ENCODE measurements around the gene HSDL2.
"Not testable (repeated sequence)": the region's sequence is repeated elsewhere in the genome, so short reads cannot be mapped to it uniquely, and the experiment has no call there.

The HSDL2 gene

GRCh38 chr9:112378328-112379176 lies 1.4 kb upstream of the HSDL2 start:
- Histone ChIP-seq H3K9ac (peak overlapping the region; percentile 90), H3K27ac (peak overlapping the region; percentile 92), H4K20me1 (no peaks in the 10 kb centered on the region), H3K4me3 (peak overlapping the region; percentile 97), H3K4me2 (peak overlapping the region; percentile 97), H3K27me3 (no peaks in the 10 kb centered on the region), H3K9me3 (peaks cover 21% of the 10 kb centered on the region), H3K36me3 (peaks cover 6% of the 10 kb centered on the region; the same call in 1 of the 2 replicates), H3K4me1 (peaks cover 54% of the 10 kb centered on the region)
- TF ChIP-seq Cebpa-rat (IDR thresholded peaks at IDR 0.05): no peak

GRCh38 chr9:112379177-112380101 lies 469 bp upstream of the HSDL2 start:
- Histone ChIP-seq H3K4me3 (peak overlapping the region; percentile 97), H3K36me3 (no peaks in the 10 kb centered on the region), H3K9me3 (peaks cover 12% of the 10 kb centered on the region), H3K9ac (peak overlapping the region; percentile 90), H4K20me1 (no peaks in the 10 kb centered on the region), H3K27ac (peak overlapping the region; percentile 92), H3K27me3 (no peaks in the 10 kb centered on the region), H3K4me2 (peak overlapping the region; percentile 97), H3K4me1 (peaks cover 63% of the 10 kb centered on the region)
- no peak for TF ChIP-seq Cebpa-rat (IDR thresholded peaks at IDR 0.05)

- H3K9me3 ChIP-seq: no peaks in the 10 kb centered on the region
- H3K27me3 ChIP-seq: no peaks in the 10 kb centered on the region
- H4K20me1 ChIP-seq: no peaks in the 10 kb centered on the region
- H3K4me2 ChIP-seq: peak overlapping the region; percentile 81
- peaks cover 71% of the 10 kb centered on the region for H3K4me1 ChIP-seq
- peak overlapping the region; percentile 76 for H3K27ac ChIP-seq
- TF ChIP-seq Cebpa-rat (IDR thresholded peaks at IDR 0.05): no peak
- no peaks in the 10 kb centered on the region for H3K36me3 ChIP-seq
- peak overlapping the region; percentile 97 for H3K4me3 ChIP-seq
- peak overlapping the region; percentile 90 for H3K9ac ChIP-seq
Observed at GRCh38 chr9:112380825-112381221, 915 bp downstream of the HSDL2 start.

- no peak for TF ChIP-seq Cebpa-rat (IDR thresholded peaks at IDR 0.05)
- H3K4me2 ChIP-seq: peak overlapping the region; percentile 2; the same call in 1 of the 2 replicates
- no peaks in the 10 kb centered on the region for H3K9me3 ChIP-seq
- H3K36me3 ChIP-seq: peaks cover under 1% of the 10 kb centered on the region; the same call in 1 of the 2 replicates
- H3K27me3 ChIP-seq: no peaks in the 10 kb centered on the region
- no peak overlapping the region for H3K9ac ChIP-seq
- no peak overlapping the region for H3K27ac ChIP-seq
- H3K4me1 ChIP-seq: peaks cover 64% of the 10 kb centered on the region
- no peaks in the 10 kb centered on the region for H4K20me1 ChIP-seq
- H3K4me3 ChIP-seq: no peak overlapping the region
Observed at GRCh38 chr9:112382066-112382465, 2.2 kb downstream of the HSDL2 start.

GRCh38 chr9:112382501-112383364 lies 2.8 kb downstream of the HSDL2 start:
- H3K27me3 ChIP-seq: no peaks in the 10 kb centered on the region

GRCh38 chr9:112384219-112384618 lies 4.3 kb downstream of the HSDL2 start:
- peak overlapping the region; percentile 74 for H3K4me2 ChIP-seq
- H3K9ac ChIP-seq: no peak overlapping the region; the same call in 1 of the 2 replicates
- H3K9me3 ChIP-seq: no peaks in the 10 kb centered on the region
- no peak overlapping the region for H3K27ac ChIP-seq
- no peak overlapping the region for H3K4me3 ChIP-seq
- no peaks in the 10 kb centered on the region for H3K27me3 ChIP-seq
- peaks cover 47% of the 10 kb centered on the region for H3K4me1 ChIP-seq
- TF ChIP-seq Cebpa-rat (IDR thresholded peaks at IDR 0.05): no peak
- H3K36me3 ChIP-seq: peaks cover 9% of the 10 kb centered on the region; the same call in 1 of the 2 replicates
- no peaks in the 10 kb centered on the region for H4K20me1 ChIP-seq

More at GRCh38 chr9:112382501-112383364, 2.8 kb downstream of the HSDL2 start:
- Histone ChIP-seq H3K4me3 (no peak overlapping the region), H3K4me2 (peak overlapping the region; percentile 74; the same call in 1 of the 2 replicates), H3K36me3 (peaks cover 7% of the 10 kb centered on the region; the same call in 1 of the 2 replicates), H3K4me1 (peaks cover 58% of the 10 kb centered on the region), H3K9me3 (no peaks in the 10 kb centered on the region), H3K27ac (no peak overlapping the region), H4K20me1 (no peaks in the 10 kb centered on the region), H3K9ac (no peak overlapping the region)
- TF ChIP-seq Cebpa-rat (IDR thresholded peaks at IDR 0.05): no peak

GRCh38 chr9:112384690-112385089 lies 4.8 kb downstream of the HSDL2 start:
- Histone ChIP-seq H3K4me3 (no peak overlapping the region), H3K9me3 (no peaks in the 10 kb centered on the region), H4K20me1 (no peaks in the 10 kb centered on the region), H3K4me1 (peaks cover 47% of the 10 kb centered on the region), H3K27ac (no peak overlapping the region), H3K9ac (no peak overlapping the region; the same call in 1 of the 2 replicates), H3K36me3 (peaks cover 9% of the 10 kb centered on the region; the same call in 1 of the 2 replicates), H3K4me2 (peak overlapping the region; percentile 74), H3K27me3 (no peaks in the 10 kb centered on the region)
- TF ChIP-seq Cebpa-rat (IDR thresholded peaks at IDR 0.05): no peak

GRCh38 chr9:112387115-112387514 lies 7.2 kb downstream of the HSDL2 start:
- Histone ChIP-seq H4K20me1 (no peaks in the 10 kb centered on the region), H3K9me3 (no peaks in the 10 kb centered on the region; the same call in 1 of the 2 replicates), H3K36me3 (peaks cover 9% of the 10 kb centered on the region; the same call in 1 of the 2 replicates), H3K27me3 (no peaks in the 10 kb centered on the region), H3K9ac (no peak overlapping the region), H3K4me2 (no peak overlapping the region), H3K4me1 (peaks cover 31% of the 10 kb centered on the region), H3K4me3 (no peak overlapping the region), H3K27ac (no peak overlapping the region)
- no peak for TF ChIP-seq Cebpa-rat (IDR thresholded peaks at IDR 0.05)

GRCh38 chr9:112389897-112390296 lies 10.0 kb downstream of the HSDL2 start:
- H3K27me3 ChIP-seq, H4K20me1 ChIP-seq, H3K27ac ChIP-seq, H3K9me3 ChIP-seq, H3K4me3 ChIP-seq, H3K36me3 ChIP-seq, H3K4me2 ChIP-seq, H3K9ac ChIP-seq, H3K4me1 ChIP-seq: not testable (repeated sequence)

- not testable (repeated sequence) for H3K9ac ChIP-seq, H4K20me1 ChIP-seq, H3K4me2 ChIP-seq
Observed at GRCh38 chr9:112391936-112392560, 12.1 kb downstream of the HSDL2 start.

GRCh38 chr9:112393146-112393545 lies 13.2 kb downstream of the HSDL2 start:
- peaks cover 16% of the 10 kb centered on the region for H3K36me3 ChIP-seq
- H3K4me2 ChIP-seq, H3K4me3 ChIP-seq, H3K9ac ChIP-seq, H3K4me1 ChIP-seq, H3K27me3 ChIP-seq, H4K20me1 ChIP-seq, H3K27ac ChIP-seq: not testable (repeated sequence)
- peaks cover 15% of the 10 kb centered on the region for H3K9me3 ChIP-seq

More at GRCh38 chr9:112391936-112392560, 12.1 kb downstream of the HSDL2 start:
- H3K4me3 ChIP-seq, H3K4me1 ChIP-seq, H3K27me3 ChIP-seq, H3K9me3 ChIP-seq, H3K27ac ChIP-seq: not testable (repeated sequence)
- peaks cover 14% of the 10 kb centered on the region for H3K36me3 ChIP-seq

Data from BLaER1 (cell line).